ENCODE measurements around the gene SPATS1. TPM values are rescaled to one million over a fixed set of nuclear protein-coding genes. Genes with fewer than 3 reads are reported as not detected.
A peak's percentile ranks its signal among the peaks of the same experiment; 100 is the strongest.

Gene SPATS1
- total RNA-seq, 2 donors from 2014 or later, result not detected

GRCh38 chr6:44388135-44388487 is 45.7 kb downstream of the SPATS1 start:
- H3K9me3 Mint-ChIP-seq, result no peaks in the 10 kb centered on the region
- H3K27ac Mint-ChIP-seq, result peak overlapping the region; percentile 90
- peak overlapping the region; percentile 97 to 98 for H3K4me3 Mint-ChIP-seq
- peaks cover 5 to 22% of the 10 kb centered on the region in 2 donors for H3K36me3 Mint-ChIP-seq (ENCODE audit: insufficient read depth in 2 of 2)
- no peak for ATAC-seq (replicated peaks in 1 of 2)
- DNase-seq, result no peak
- peaks cover 48% of the 10 kb centered on the region for H3K4me1 Mint-ChIP-seq (ENCODE audit: low read depth)
- peaks cover 6% of the 10 kb centered on the region for H3K27me3 Mint-ChIP-seq (ENCODE audit: low read depth)

GRCh38 chr6:44388887-44389286 is 46.4 kb downstream of the SPATS1 start:
- ATAC-seq (replicated peaks in 1 of 2) (no peak), DNase-seq (no peak)
- H3K9me3 Mint-ChIP-seq, result no peaks in the 10 kb centered on the region
- peaks cover 48% of the 10 kb centered on the region for H3K4me1 Mint-ChIP-seq (ENCODE audit: low read depth)
- peak overlapping the region; percentile 90 for H3K27ac Mint-ChIP-seq
- no peaks in the 10 kb centered on the region for H3K27me3 Mint-ChIP-seq (ENCODE audit: low read depth)
- H3K4me3 Mint-ChIP-seq, result peak overlapping the region; percentile 97 to 98
- H3K36me3 Mint-ChIP-seq (ENCODE audit: insufficient read depth in 2 of 2), result peaks cover 5 to 25% of the 10 kb centered on the region in 2 donors

GRCh38 chr6:44390158-44390683 is 47.8 kb downstream of the SPATS1 start:
- ATAC-seq (replicated peaks in 1 of 2) (no peak), DNase-seq (no peak)
- Mint-ChIP-seq H3K4me3 (peak overlapping the region in 1 of 2 donors; percentile 97), H3K36me3 (ENCODE audit: insufficient read depth in 2 of 2) (peaks cover 9 to 33% of the 10 kb centered on the region in 2 donors), H3K27ac (peak overlapping the region; percentile 90), H3K9me3 (no peaks in the 10 kb centered on the region), H3K27me3 (ENCODE audit: low read depth) (no peaks in the 10 kb centered on the region), H3K4me1 (ENCODE audit: low read depth) (peaks cover 48% of the 10 kb centered on the region)

Other genes starting within 250 kb of the SPATS1 start
- 10 to 100 TPM; 31.6 to 33.6 TPM for gene MRPL14, start 215.2 kb upstream of the SPATS1 start, total RNA-seq
- gene TMEM63B, start 215.1 kb upstream of the SPATS1 start, total RNA-seq, result 10 to 100 TPM; 16.3 to 17.9 TPM
- gene CAPN11, start 183.8 kb upstream of the SPATS1 start, total RNA-seq, result under 1 TPM in 1 of 2 donors, not detected in 1; 0.39 TPM
- not detected for gene MYMX, start 125.7 kb upstream of the SPATS1 start, total RNA-seq
- gene SLC29A1, start 119.1 kb upstream of the SPATS1 start, total RNA-seq, result 10 to 100 TPM; 21.7 to 28.0 TPM
- gene HSP90AB1, start 95.5 kb upstream of the SPATS1 start, total RNA-seq, result 1,000 to 10,000 TPM in 1 of 2 donors, 100 to 1,000 TPM in 1; 915 to 1,109 TPM
- 10 to 100 TPM; 13.9 to 16.9 TPM for gene SLC35B2, start 85.1 kb upstream of the SPATS1 start, total RNA-seq
- 10 to 100 TPM; 18.1 to 19.8 TPM for gene NFKBIE, start 77.1 kb upstream of the SPATS1 start, total RNA-seq
- under 1 TPM in 1 of 2 donors, not detected in 1; 0.25 TPM for gene TMEM151B, start 72.2 kb upstream of the SPATS1 start, total RNA-seq
- gene AARS2, start 29.3 kb upstream of the SPATS1 start, total RNA-seq, result 10 to 100 TPM; 12.3 to 15.2 TPM
- 10 to 100 TPM; 17.9 to 19.3 TPM for gene CDC5L, start 45.1 kb downstream of the SPATS1 start, total RNA-seq

Measured in activated T-cell treated with anti-CD3 and anti-CD28 coated beads, Interleukin-2, amount 50 U/mL, for 72 hours (primary cell).